C4-2B (cell line): Measurements from ENCODE around the gene EID1.

Experiments used
- H3K27ac ChIP-seq: fragments of 450-650 bp; 2 replicates; pipeline ENCODE4 v1.5.1; 2017
- CTCF ChIP-seq: fragments of 450-650 bp; conservative IDR thresholded peaks from 2 replicates; pipeline ENCODE4 v1.5.1; 2017; ENCODE audit warnings: mild to moderate bottlenecking
- ZFX ChIP-seq: fragments of 450-650 bp; IDR thresholded peaks from 2 replicates; pipeline ENCODE4 v1.6.1; 2017

Gene EID1

GRCh38 chr15:48888191-48888590 is 10.3 kb downstream of the EID1 start:
- H3K27ac ChIP-seq: no peak overlapping the region
- TF ChIP-seq CTCF (no peak), ZFX (no peak)

- no peak overlapping the region for H3K27ac ChIP-seq
- TF ChIP-seq ZFX (no peak), CTCF (no peak)
These were observed 10.9 kb downstream of the EID1 start for GRCh38 chr15:48888836-48889235.

GRCh38 chr15:48889925-48890324 is 12.0 kb downstream of the EID1 start:
- no peak for TF ChIP-seq ZFX
- TF ChIP-seq CTCF: no peak
- H3K27ac ChIP-seq: no peak overlapping the region

GRCh38 chr15:48890375-48890972 is 12.5 kb downstream of the EID1 start:
- TF ChIP-seq CTCF (no peak), ZFX (no peak)
- no peak overlapping the region for H3K27ac ChIP-seq

GRCh38 chr15:48891232-48891765 is 13.4 kb downstream of the EID1 start:
- H3K27ac ChIP-seq: no peak overlapping the region
- TF ChIP-seq CTCF (no peak), ZFX (no peak)

GRCh38 chr15:48893311-48893710 is 15.4 kb downstream of the EID1 start:
- TF ChIP-seq CTCF (no peak), ZFX (no peak)
- H3K27ac ChIP-seq: no peak overlapping the region

GRCh38 chr15:48896869-48897814 is 19.2 kb downstream of the EID1 start:
- H3K27ac ChIP-seq: no peak overlapping the region

More at GRCh38 chr15:48896869-48897814, 19.2 kb downstream of the EID1 start:
- TF ChIP-seq CTCF (no peak), ZFX (no peak)
